IMR-90 (cell line): ENCODE measurements around the gene ZNF407. TPM values are rescaled to one million over a fixed set of nuclear protein-coding genes. Genes with fewer than 3 reads are reported as not detected.

Experiments
- ATAC-seq: fragments of 200-7000 bp; cut with Tn5 transposase; 2 replicates; pipeline ENCODE4 v1.9.1; 2020; ENCODE audit warnings: low read depth, mild to moderate bottlenecking, moderate library complexity
- BruUV-seq: library from RNA; stranded (reverse); fragments of 400-500 nt; replicated peaks from 2 replicates; lab custom pipeline; 2021; lab: Mats Ljungman, UMichigan
- CTCF ChIA-PET: fragments of 300-600 bp; formaldehyde crosslinking; extraction: SDS; loops from one replicate; lab custom pipeline; 2021; ENCODE audit warnings: antibody characterized with exemption; lab: Yijun Ruan, JAX
- POLR2A ChIA-PET: fragments of 300-600 bp; sonication (Branson Sonifier 250); formaldehyde crosslinking; loops from one replicate; lab custom pipeline; 2022; ENCODE audit warnings: antibody characterized with exemption; ENCODE audit not compliant: unreplicated experiment; lab: Charles Lee
- DNase-seq: peaks from one replicate; pipeline ENCODE4 v3.0.0; 2013
- H2AFZ ChIP-seq: replicated peaks from 2 replicates; pipeline ENCODE3; 2013; ENCODE audit warnings: low read length, mild to moderate bottlenecking; ENCODE audit not compliant: poor library complexity
- H2AK5ac ChIP-seq: 2 replicates; pipeline ENCODE4 v1.6.1; 2013; ENCODE audit warnings: low read depth, low read length, inconsistent platforms
- H2AK9ac ChIP-seq: replicated peaks from 2 replicates; pipeline ENCODE3; 2013; ENCODE audit warnings: mild to moderate bottlenecking, low read depth, low read length, moderate library complexity; ENCODE audit not compliant: poor library complexity
- H2BK120ac ChIP-seq: 2 replicates; pipeline ENCODE4 v1.6.1; 2013; ENCODE audit warnings: low read depth, low read length, inconsistent platforms
- H2BK15ac ChIP-seq: 3 replicates; pipeline ENCODE4 v1.6.1; 2013; ENCODE audit warnings: low read depth, low read length, inconsistent platforms
- H2BK20ac ChIP-seq: 2 replicates; pipeline ENCODE4 v1.6.1; 2013; ENCODE audit warnings: low read depth, mild to moderate bottlenecking, inconsistent platforms, low read length, moderate library complexity
- H2BK5ac ChIP-seq: 2 replicates; pipeline ENCODE4 v1.6.1; 2013; ENCODE audit warnings: mild to moderate bottlenecking, low read depth, low read length, inconsistent platforms; ENCODE audit not compliant: poor library complexity, severe bottlenecking
- H3K14ac ChIP-seq: replicated peaks from 2 replicates; pipeline ENCODE4 v1.6.1; 2013; ENCODE audit warnings: low read depth, low read length, inconsistent platforms
- H3K18ac ChIP-seq: 2 replicates; pipeline ENCODE4 v1.6.1; 2013; ENCODE audit warnings: low read depth, low read length, control low read depth
- H3K23ac ChIP-seq: 2 replicates; pipeline ENCODE4 v1.6.1; 2013; ENCODE audit warnings: low read depth, low read length, inconsistent platforms
- H3K27ac ChIP-seq: 2 replicates; pipeline ENCODE4 v1.5.1; 2013; ENCODE audit warnings: mild to moderate bottlenecking, control low read depth, low read length; ENCODE audit not compliant: insufficient read depth
- H3K27me3 ChIP-seq: 2 replicates; pipeline ENCODE4 v1.6.1; 2013; ENCODE audit warnings: low read length; ENCODE audit not compliant: control insufficient read depth, insufficient read depth
- H3K36me3 ChIP-seq: 2 replicates; pipeline ENCODE4 v1.6.1; 2013; ENCODE audit warnings: low read length, mixed read lengths; ENCODE audit not compliant: control insufficient read depth, insufficient read depth
- H3K4ac ChIP-seq: 2 replicates; pipeline ENCODE4 v1.6.1; 2013; ENCODE audit warnings: low read depth, low read length, inconsistent platforms
- H3K4me1 ChIP-seq: 2 replicates; pipeline ENCODE4 v1.6.1; 2013; ENCODE audit warnings: low read length, mixed read lengths; ENCODE audit not compliant: control insufficient read depth, insufficient read depth
- H3K4me2 ChIP-seq: 2 replicates; pipeline ENCODE4 v1.6.1; 2013; ENCODE audit warnings: low read depth, mild to moderate bottlenecking, control low read depth, low read length, moderate library complexity
- H3K4me3 ChIP-seq: 2 replicates; pipeline ENCODE4 v1.5.1; 2013; ENCODE audit warnings: low read depth, mild to moderate bottlenecking, control low read depth, low read length, moderate library complexity; ENCODE audit not compliant: insufficient read depth
- H3K56ac ChIP-seq: 2 replicates; pipeline ENCODE4 v1.6.1; 2013; ENCODE audit warnings: low read length, inconsistent platforms; ENCODE audit not compliant: insufficient read depth; ENCODE audit errors: extremely low read depth
- H3K79me1 ChIP-seq, 2 experiments: 2 replicates each; pipeline ENCODE4 v1.6.1; 2013; ENCODE audit warnings: low read length in 2 of 2, inconsistent platforms in 1 of 2, low read depth in 1 of 2
- H3K9ac ChIP-seq: 2 replicates; pipeline ENCODE4 v1.6.1; 2013; ENCODE audit warnings: low read depth, low read length, control low read depth
- H3K9me1 ChIP-seq: 2 replicates; pipeline ENCODE4 v1.6.1; 2013; ENCODE audit warnings: low read length, inconsistent platforms; ENCODE audit not compliant: insufficient read depth
- H3K9me3 ChIP-seq: 2 replicates; pipeline ENCODE4 v1.6.1; 2013; ENCODE audit warnings: low read length; ENCODE audit not compliant: control insufficient read depth, insufficient read depth
- H4K20me1 ChIP-seq: 2 replicates; pipeline ENCODE4 v1.6.1; 2013; ENCODE audit warnings: low read length, inconsistent platforms; ENCODE audit not compliant: insufficient read depth
- H4K5ac ChIP-seq: 2 replicates; pipeline ENCODE4 v1.6.1; 2013; ENCODE audit warnings: mild to moderate bottlenecking, low read depth, low read length, control low read depth
- H4K8ac ChIP-seq, 2 experiments: 2 replicates each; pipeline ENCODE4 v1.6.1; 2013; ENCODE audit warnings: low read depth in 2 of 2, low read length in 2 of 2, control low read depth in 1 of 2, inconsistent platforms in 1 of 2
- H4K91ac ChIP-seq: 2 replicates; pipeline ENCODE4 v1.6.1; 2013; ENCODE audit warnings: low read depth, low read length, inconsistent platforms; ENCODE audit not compliant: insufficient read depth
- BHLHE40 ChIP-seq: fragments of 150-350 bp; IDR thresholded peaks from 2 replicates; pipeline ENCODE4 v1.6.1; 2016; ENCODE audit warnings: mild to moderate bottlenecking, low read depth, low read length
- MAFK ChIP-seq: IDR thresholded peaks from 2 replicates; pipeline ENCODE4 v1.6.1; 2012; ENCODE audit warnings: low read depth, low read length, improper control_type of control experiment
- RFX5 ChIP-seq: IDR thresholded peaks from 2 replicates; pipeline ENCODE4 v1.8.0; 2012; ENCODE audit warnings: low read depth, mild to moderate bottlenecking, low read length, moderate library complexity
- SMC3 ChIP-seq: fragments of 150-350 bp; IDR thresholded peaks from 2 replicates; pipeline ENCODE4 v1.6.1; 2016; ENCODE audit warnings: low read depth, mild to moderate bottlenecking, antibody characterized with exemption, low read length, moderate library complexity
- whole genome bisulfite sequencing, 2 experiments: methylation state at CpG; one replicate each; pipeline versions ENCODE4 v1.1.5 to v1.1.7; 2013; ENCODE audit warnings: missing lambda C conversion rate in 2 of 2; ENCODE audit not compliant: insufficient read length in 1 of 2; ENCODE audit errors: extremely low coverage in 2 of 2; 5-methylcytosine and 5-hydroxymethylcytosine counted together
- dilution Hi-C: fragments of 300-500 bp; cut with HindIII; formaldehyde crosslinking; loops from one replicate; pipeline ENCODE4 v1.14.3; 2018; ENCODE audit warnings: low sequenced_read_pairs; ENCODE audit not compliant: unreplicated experiment
- in situ Hi-C: fragments of 300-500 bp; cut with MboI; formaldehyde crosslinking; loops from 3 replicates; pipeline ENCODE4 v1.14.3; 2019; ENCODE audit warnings: low sequenced_read_pairs, inconsistent platforms, mixed read lengths
- intact Hi-C: fragments of 100-400 bp; cut with micrococcal nuclease; formaldehyde crosslinking; loops from 2 replicates; pipeline ENCODE4 v1.10.0; 2022
- polyA plus RNA-seq, 3 experiments: library from polyadenylated mRNA; depleted of rRNA; stranded (reverse); fragments of >200 nt; gene quantifications; 2 replicates each; pipeline ENCODE4 v1.2.3, GENCODE V29; 2012; ENCODE audit warnings: low replicate concordance in 1 of 3
- total RNA-seq: library from RNA; depleted of rRNA; stranded (reverse); fragments of >200 nt; gene quantifications from 2 replicates; pipeline ENCODE4 v1.2.3, GENCODE V29; 2012

Gene ZNF407
- total and polyA plus RNA-seq, 2 of the 4 experiments (the other 2 are of a cell fraction), result 3.1 to 20.1 TPM

DNA sequence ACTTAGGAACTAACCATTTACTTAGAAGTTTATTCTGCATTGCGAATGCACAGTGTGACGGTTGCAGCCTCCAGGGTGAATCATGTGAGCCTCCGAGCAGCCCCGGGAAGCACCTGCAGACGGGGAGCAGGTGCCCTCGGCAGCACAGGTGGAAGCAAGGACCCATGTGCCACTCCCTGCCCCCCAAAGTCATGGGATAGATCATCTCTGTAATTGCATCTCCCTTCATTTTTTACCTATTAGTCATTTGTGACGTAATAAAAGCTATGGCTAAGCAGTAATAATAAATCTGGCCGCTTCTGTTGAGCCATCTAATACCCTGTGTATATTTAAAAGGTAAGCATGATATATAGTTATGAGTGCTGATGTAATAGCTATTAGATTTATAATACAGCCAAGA is 514.1 kb downstream of the ZNF407 start:
- Histone ChIP-seq H3K56ac (no peak overlapping the region), H2AK5ac (no peak overlapping the region), H4K8ac (no peak overlapping the region), H3K4ac (no peak overlapping the region), H2BK15ac (no peak overlapping the region), H3K14ac (no peak overlapping the region), H3K18ac (no peak overlapping the region), H3K27ac (no peak overlapping the region), H4K5ac (no peak overlapping the region), H3K36me3 (no peaks in the 10 kb centered on the region), H2AK9ac (no peak overlapping the region), H3K9ac (no peak overlapping the region), H3K23ac (no peak overlapping the region), H4K20me1 (no peaks in the 10 kb centered on the region), H2BK5ac (no peak overlapping the region), H3K4me2 (no peak overlapping the region), H3K27me3 (peaks cover 17% of the 10 kb centered on the region; the same call in 1 of the 2 replicates), H3K79me1 (no peaks in the 10 kb centered on the region), H2BK20ac (no peak overlapping the region), H3K9me3 (no peaks in the 10 kb centered on the region), H3K9me1 (no peaks in the 10 kb centered on the region), H3K4me3 (no peak overlapping the region), H4K91ac (no peak overlapping the region), H2AFZ (no peak overlapping the region), H3K4me1 (no peaks in the 10 kb centered on the region), H2BK120ac (no peak overlapping the region)
- DNase-seq (peak; percentile 21), ATAC-seq (no peak)
- no CpG with 5 or more reads among the region's 8 CpGs for WGBS, 2 experiments
- dilution Hi-C loops, result no loop called here
- no TSS peak for BruUV-seq
- TF ChIP-seq SMC3 (no peak), RFX5 (no peak), BHLHE40 (no peak), MAFK (no peak)
- POLR2A ChIA-PET, result no interaction called here
- intact Hi-C loops, result no loop called here
- in situ Hi-C loops, result no loop called here
- CTCF ChIA-PET, result no interaction called here
